SK-N-SH (cell line): Measurements from ENCODE around the gene AAGAB. TPM values are rescaled to one million over a fixed set of nuclear protein-coding genes. Genes with fewer than 3 reads are reported as not detected.
A peak's percentile ranks its signal among the peaks of the same experiment; 100 is the strongest.

ENCODE experiments used
- CTCF ChIA-PET: fragments of 300-600, 350-600 bp; formaldehyde crosslinking; extraction: SDS; loops from one replicate; lab custom pipeline; 2021; lab: Yijun Ruan, JAX
- POLR2A ChIA-PET: fragments of 350-600 bp; sonication (Branson Sonifier 250); formaldehyde crosslinking; extraction: SDS; loops from one replicate; lab custom pipeline; 2020; ENCODE audit warnings: antibody characterized with exemption, inconsistent platforms; lab: Yijun Ruan, JAX
- DNase-seq: peaks from one replicate; pipeline ENCODE4 v3.0.0; 2012
- H2AFZ ChIP-seq: fragments of 200-600 bp; sonication (generic); 2 replicates; pipeline ENCODE4 v1.8.1; 2016; ENCODE audit warnings: antibody characterized with exemption, mild to moderate bottlenecking, low read depth
- H3F3A ChIP-seq: fragments of 200-600 bp; sonication (generic); replicated peaks from 2 replicates; pipeline ENCODE3; 2016; ENCODE audit warnings: antibody characterized with exemption, mild to moderate bottlenecking; ENCODE audit not compliant: insufficient read depth
- H3K27ac ChIP-seq, 2 experiments: fragments of 200-500 bp in 1 of 2; fragments of 200-600 bp in 1 of 2; sonication (Bioruptor generic) in 1 of 2; sonication (generic), shearing (Covaris generic) in 1 of 2; 2 replicates each; pipeline versions ENCODE4 v1.5.1 to v1.6.1; 2014 to 2016; ENCODE audit warnings: low read depth in 2 of 2, inconsistent platforms in 1 of 2, low read length in 1 of 2, mild to moderate bottlenecking in 1 of 2, mixed read lengths in 1 of 2
- H3K27me3 ChIP-seq: fragments of 200-600 bp; sonication (generic), shearing (Covaris generic); 2 replicates; pipeline ENCODE4 v1.6.1; 2016; ENCODE audit warnings: mixed run types; ENCODE audit not compliant: insufficient read depth
- H3K36me3 ChIP-seq, 2 experiments: fragments of 200-500 bp in 1 of 2; fragments of 200-600 bp in 1 of 2; sonication (Bioruptor generic) in 1 of 2; sonication (generic) in 1 of 2; replicated peaks in 1 of 2; 2 replicates each; pipeline versions ENCODE3 to v1.5.1; 2014 to 2016; ENCODE audit warnings: low read length in 1 of 2, mild to moderate bottlenecking in 1 of 2; ENCODE audit not compliant: insufficient read depth in 2 of 2, control insufficient read depth in 1 of 2
- H3K4me1 ChIP-seq, 2 experiments: fragments of 200-500 bp in 1 of 2; fragments of 200-600 bp in 1 of 2; sonication (Bioruptor generic) in 1 of 2; sonication (generic), shearing (Covaris generic) in 1 of 2; 2 replicates each; pipeline versions ENCODE4 v1.5.1 to v1.6.1; 2014 to 2016; ENCODE audit warnings: low read depth in 1 of 2, low read length in 1 of 2, mixed run types in 1 of 2; ENCODE audit not compliant: insufficient read depth in 2 of 2, control insufficient read depth in 1 of 2
- H3K4me2 ChIP-seq: fragments of 200-600 bp; sonication (generic), shearing (Covaris generic); 2 replicates; pipeline ENCODE4 v1.6.1; 2017; ENCODE audit warnings: mixed run types
- H3K4me3 ChIP-seq, 2 experiments: fragments of 200-500 bp in 1 of 2; fragments of 200-600 bp in 1 of 2; sonication (Bioruptor generic) in 1 of 2; sonication (generic), shearing (Covaris generic) in 1 of 2; 2 replicates each; pipeline versions ENCODE4 v1.5.1 to v1.8.1; 2014 to 2016; ENCODE audit warnings: low read depth in 2 of 2, inconsistent platforms in 1 of 2, low read length in 1 of 2, mild to moderate bottlenecking in 1 of 2, mixed read lengths in 1 of 2, moderate library complexity in 1 of 2
- H3K79me2 ChIP-seq: fragments of 200-600 bp; sonication (generic); 2 replicates; pipeline ENCODE4 v1.8.1; 2017; ENCODE audit warnings: mild to moderate bottlenecking; ENCODE audit not compliant: insufficient read depth
- H3K9ac ChIP-seq: fragments of 200-600 bp; sonication (generic); 2 replicates; pipeline ENCODE4 v1.6.1; 2017; ENCODE audit warnings: mixed run types
- H3K9me2 ChIP-seq: fragments of 200-600 bp; sonication (generic); 2 replicates; pipeline ENCODE4 v1.6.1; 2017; ENCODE audit warnings: mixed run types
- H3K9me3 ChIP-seq: fragments of 200-600 bp; sonication (generic); 2 replicates; pipeline ENCODE4 v1.6.1; 2017; ENCODE audit warnings: mixed run types, mild to moderate bottlenecking, moderate library complexity
- H4K20me1 ChIP-seq: fragments of 200-600 bp; sonication (generic); 2 replicates; pipeline ENCODE4 v1.6.1; 2017; ENCODE audit warnings: mild to moderate bottlenecking, mixed run types; ENCODE audit not compliant: insufficient read depth
- CHD2 ChIP-seq: fragments of 150-350 bp; IDR thresholded peaks from 2 replicates; pipeline ENCODE4 v1.6.1; 2018; ENCODE audit warnings: low read length; ENCODE audit not compliant: partially characterized antibody
- ELF1 ChIP-seq: IDR thresholded peaks from 2 replicates; pipeline ENCODE4 v1.4.0; 2012
- EP300 ChIP-seq, 2 experiments: IDR thresholded peaks; 2 replicates each; pipeline versions ENCODE4 v1.4.0 to v1.6.1; 2012; ENCODE audit warnings: borderline replicate concordance in 1 of 2, low read depth in 1 of 2, low read length in 1 of 2
- EZH2phosphoT487 ChIP-seq: fragments of 200-600 bp; sonication (generic); IDR thresholded peaks from 2 replicates; pipeline ENCODE4 v1.6.1; 2017; ENCODE audit warnings: low read depth, mixed run types, mild to moderate bottlenecking, antibody characterized with exemption, moderate library complexity, borderline replicate concordance
- FOSL2 ChIP-seq: IDR thresholded peaks from 2 replicates; pipeline ENCODE4 v1.4.0; 2012; ENCODE audit warnings: low read depth, mild to moderate bottlenecking, moderate library complexity, borderline replicate concordance
- JUND ChIP-seq: IDR thresholded peaks from 2 replicates; pipeline ENCODE4 v1.4.0; 2012
- MEF2A ChIP-seq: IDR thresholded peaks from 2 replicates; pipeline ENCODE4 v1.4.0; 2012; ENCODE audit warnings: low read depth, borderline replicate concordance
- MXI1 ChIP-seq: IDR thresholded peaks from 2 replicates; pipeline ENCODE4 v1.6.1; 2012; ENCODE audit warnings: mild to moderate bottlenecking, low read depth, low read length, improper control_type of control experiment
- POLR2AphosphoS5 ChIP-seq: IDR thresholded peaks from 2 replicates; pipeline ENCODE4 v1.6.1; 2012; ENCODE audit warnings: low read depth, low read length
- RAD21 ChIP-seq: IDR thresholded peaks from 2 replicates; pipeline ENCODE4 v1.6.1; 2012; ENCODE audit warnings: mild to moderate bottlenecking, low read length
- RXRA ChIP-seq: IDR thresholded peaks from 2 replicates; pipeline ENCODE4 v1.4.0; 2012; ENCODE audit warnings: low read depth, mild to moderate bottlenecking, borderline replicate concordance
- SMC3 ChIP-seq: IDR thresholded peaks from 2 replicates; pipeline ENCODE4 v1.6.1; 2012; ENCODE audit warnings: low read depth, low read length, improper control_type of control experiment
- TAF1 ChIP-seq: IDR thresholded peaks from 2 replicates; pipeline ENCODE4 v1.6.1; 2012; ENCODE audit warnings: low read depth, mild to moderate bottlenecking, low read length, moderate library complexity, borderline replicate concordance
- WGBS: methylation state at CpG from one replicate; pipeline ENCODE4 v1.1.6; 2017; ENCODE audit warnings: low lambda C conversion rate; 5-methylcytosine and 5-hydroxymethylcytosine counted together
- polyA plus RNA-seq, 3 experiments: library from polyadenylated mRNA; depleted of rRNA; stranded (reverse); fragments of >200 nt; gene quantifications; 2 replicates each; pipeline ENCODE4 v1.2.3, GENCODE V29; 2012
- TF ChIP-seq, protein P1 (sequence below): fragments of 150-350 bp; IDR thresholded peaks from 2 replicates; pipeline ENCODE4 v1.6.1; 2016; ENCODE audit warnings: mild to moderate bottlenecking, low read depth, low read length
- TF ChIP-seq, protein P2 (sequence below): IDR thresholded peaks from 2 replicates; pipeline ENCODE4 v1.4.0; 2012; ENCODE audit warnings: low read depth
- TF ChIP-seq, protein P3 (sequence below): IDR thresholded peaks from 2 replicates; pipeline ENCODE4; 2012
- TF ChIP-seq, protein P4 (sequence below): IDR thresholded peaks from 2 replicates; pipeline ENCODE4 v1.4.0; 2012; ENCODE audit warnings: low read depth, borderline replicate concordance

Gene AAGAB
- polyA plus RNA-seq, 1 of the 3 experiments (the other 2 are of a cell fraction), result 24.9 TPM

DNA sequence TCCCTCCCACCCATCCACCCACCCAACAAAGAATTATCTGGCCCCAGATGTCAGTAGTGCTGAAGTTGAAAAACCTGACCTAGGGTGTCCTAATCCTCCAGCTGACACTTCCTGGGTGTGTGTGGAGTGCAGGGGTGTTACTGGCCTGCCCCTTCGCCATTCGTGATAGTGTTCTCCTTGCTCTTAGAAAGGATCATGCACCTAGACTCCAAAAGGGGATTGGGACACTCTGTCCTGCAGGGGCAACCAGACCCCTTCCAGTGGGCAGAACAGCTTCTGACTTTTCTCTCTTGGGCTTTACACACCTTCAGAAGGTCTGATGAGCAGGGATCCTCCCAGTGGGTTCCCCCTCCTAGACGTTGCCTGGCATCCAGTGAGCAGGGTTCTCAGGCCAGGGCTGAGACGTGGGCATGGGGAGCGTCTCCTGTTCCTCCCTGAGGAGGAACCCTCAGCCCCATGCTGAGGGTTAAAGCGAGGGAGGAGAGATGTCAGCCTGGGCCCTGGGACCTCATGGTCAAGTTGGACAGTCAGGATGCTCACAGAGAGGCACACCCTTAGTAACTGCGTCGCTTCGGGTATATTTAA lies 75.0 kb downstream of the AAGAB start:
- H2AFZ ChIP-seq, result no peak overlapping the region
- 88% methylated on average over 8 of the region's 9 CpGs for WGBS
- peak overlapping the region; percentile 36; the same call in 1 of the 2 replicates for H3K9ac ChIP-seq
- no peaks in the 10 kb centered on the region for H3K27me3 ChIP-seq
- peak overlapping the region in 1 of 2 experiments; percentile 89; a peak in 2 of 4 replicates for H3K27ac ChIP-seq
- ChIA-PET CTCF (interaction anchor here (1.7 kb wide), 1 partner anchor 12 kb away, joined by 6 read pairs; no protein-coding TSS in a partner anchor), POLR2A (no interaction called here)
- TF ChIP-seq, protein P1, sequence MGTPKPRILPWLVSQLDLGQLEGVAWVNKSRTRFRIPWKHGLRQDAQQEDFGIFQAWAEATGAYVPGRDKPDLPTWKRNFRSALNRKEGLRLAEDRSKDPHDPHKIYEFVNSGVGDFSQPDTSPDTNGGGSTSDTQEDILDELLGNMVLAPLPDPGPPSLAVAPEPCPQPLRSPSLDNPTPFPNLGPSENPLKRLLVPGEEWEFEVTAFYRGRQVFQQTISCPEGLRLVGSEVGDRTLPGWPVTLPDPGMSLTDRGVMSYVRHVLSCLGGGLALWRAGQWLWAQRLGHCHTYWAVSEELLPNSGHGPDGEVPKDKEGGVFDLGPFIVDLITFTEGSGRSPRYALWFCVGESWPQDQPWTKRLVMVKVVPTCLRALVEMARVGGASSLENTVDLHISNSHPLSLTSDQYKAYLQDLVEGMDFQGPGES, result no peak
- TF ChIP-seq TAF1 (no peak), POLR2AphosphoS5 (no peak), CHD2 (no peak), FOSL2 (no peak), ELF1 (no peak), RAD21 (no peak), MXI1 (no peak), RXRA (no peak), MEF2A (no peak), EP300 (IDR thresholded peaks at IDR 0.05; ENCODE audit: borderline replicate concordance in 1 of 2, low read depth in 1 of 2, low read length in 1 of 2) (no peak)
- TF ChIP-seq, protein P2, sequence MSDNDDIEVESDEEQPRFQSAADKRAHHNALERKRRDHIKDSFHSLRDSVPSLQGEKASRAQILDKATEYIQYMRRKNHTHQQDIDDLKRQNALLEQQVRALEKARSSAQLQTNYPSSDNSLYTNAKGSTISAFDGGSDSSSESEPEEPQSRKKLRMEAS, result no peak
- TF ChIP-seq, protein P3, sequence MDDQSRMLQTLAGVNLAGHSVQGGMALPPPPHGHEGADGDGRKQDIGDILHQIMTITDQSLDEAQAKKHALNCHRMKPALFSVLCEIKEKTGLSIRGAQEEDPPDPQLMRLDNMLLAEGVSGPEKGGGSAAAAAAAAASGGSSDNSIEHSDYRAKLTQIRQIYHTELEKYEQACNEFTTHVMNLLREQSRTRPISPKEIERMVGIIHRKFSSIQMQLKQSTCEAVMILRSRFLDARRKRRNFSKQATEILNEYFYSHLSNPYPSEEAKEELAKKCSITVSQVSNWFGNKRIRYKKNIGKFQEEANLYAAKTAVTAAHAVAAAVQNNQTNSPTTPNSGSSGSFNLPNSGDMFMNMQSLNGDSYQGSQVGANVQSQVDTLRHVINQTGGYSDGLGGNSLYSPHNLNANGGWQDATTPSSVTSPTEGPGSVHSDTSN, result no peak
- peaks cover 23% of the 10 kb centered on the region for H3K79me2 ChIP-seq
- peaks cover 5 to 13% of the 10 kb centered on the region in 2 experiments for H3K36me3 ChIP-seq
- H3F3A ChIP-seq, result peaks cover 16% of the 10 kb centered on the region
- H3K4me3 ChIP-seq, result no peak overlapping the region
- peaks cover 42 to 48% of the 10 kb centered on the region in 2 experiments; a peak in 3 of 4 replicates for H3K4me1 ChIP-seq
- no peaks in the 10 kb centered on the region for H3K9me2 ChIP-seq
- no peak for DNase-seq
- H3K4me2 ChIP-seq, result no peak overlapping the region
- no peaks in the 10 kb centered on the region for H4K20me1 ChIP-seq
- no peaks in the 10 kb centered on the region for H3K9me3 ChIP-seq

DNA sequence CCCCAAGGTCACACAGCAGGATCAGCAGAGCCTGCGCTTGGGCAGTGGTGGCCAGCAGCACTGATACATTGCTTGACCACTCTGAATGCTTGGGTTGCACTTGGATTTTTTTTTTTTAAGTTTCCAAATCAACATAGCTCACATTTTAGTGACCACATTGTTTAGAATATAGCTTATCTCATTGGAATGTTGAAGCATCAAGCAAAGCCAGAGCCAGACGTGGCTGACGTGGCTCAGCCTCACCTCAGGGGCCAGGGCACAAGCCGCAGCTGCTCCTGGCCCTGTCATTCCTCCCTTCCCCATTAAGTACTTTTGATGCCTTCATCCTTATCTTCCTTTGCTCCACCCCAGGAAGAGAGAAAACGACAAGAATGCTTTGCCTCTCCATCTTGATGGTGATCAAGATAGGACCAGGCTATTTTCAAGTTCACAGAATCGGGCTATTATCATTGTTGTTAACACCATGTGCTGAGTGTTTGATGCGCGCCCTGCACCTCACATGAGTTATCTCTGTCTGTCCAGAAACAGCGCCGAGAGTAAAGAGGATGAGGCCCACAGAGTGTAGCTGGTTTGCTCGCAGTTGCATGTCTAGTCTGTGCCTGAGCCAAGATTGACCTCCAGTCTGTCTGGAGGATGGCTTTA lies 75.8 kb downstream of the AAGAB start:
- H3K9ac ChIP-seq, result peak overlapping the region; percentile 67; the same call in 1 of the 2 replicates
- H3K4me3 ChIP-seq, result no peak overlapping the region
- H2AFZ ChIP-seq, result no peak overlapping the region
- peaks cover 5 to 13% of the 10 kb centered on the region in 2 experiments for H3K36me3 ChIP-seq
- no peaks in the 10 kb centered on the region for H3K9me2 ChIP-seq
- ChIA-PET CTCF (interaction anchor here (1.4 to 2.1 kb wide), 2 partner anchors 8 to 232 kb away, joined by 4 to 5 read pairs; no protein-coding TSS in a partner anchor), POLR2A (no interaction called here)
- peaks cover 16% of the 10 kb centered on the region for H3F3A ChIP-seq
- H3K4me1 ChIP-seq, result peaks cover 42 to 57% of the 10 kb centered on the region in 2 experiments; a peak in 3 of 4 replicates
- 57% methylated on average over 11 of the region's 11 CpGs for WGBS
- peak overlapping the region; percentile 41 to 89; a peak in 3 of 4 replicates for H3K27ac ChIP-seq
- H3K9me3 ChIP-seq, result no peaks in the 10 kb centered on the region
- no peaks in the 10 kb centered on the region for H3K27me3 ChIP-seq
- peaks cover 23% of the 10 kb centered on the region for H3K79me2 ChIP-seq
- no peaks in the 10 kb centered on the region for H4K20me1 ChIP-seq
- no peak for DNase-seq
- peak overlapping the region; percentile 16; the same call in 1 of the 2 replicates for H3K4me2 ChIP-seq
- TF ChIP-seq POLR2AphosphoS5 (peak; percentile 60; the same call in 1 of the 2 replicates), EP300 (IDR thresholded peaks at IDR 0.05; ENCODE audit: borderline replicate concordance in 1 of 2, low read depth in 1 of 2, low read length in 1 of 2) (peak in 1 of 2 experiments; percentile 90; a peak in 2 of 4 replicates), ELF1 (no peak), JUND (peak; percentile 80), EZH2phosphoT487 (no peak), SMC3 (no peak)
- TF ChIP-seq, protein P4, sequence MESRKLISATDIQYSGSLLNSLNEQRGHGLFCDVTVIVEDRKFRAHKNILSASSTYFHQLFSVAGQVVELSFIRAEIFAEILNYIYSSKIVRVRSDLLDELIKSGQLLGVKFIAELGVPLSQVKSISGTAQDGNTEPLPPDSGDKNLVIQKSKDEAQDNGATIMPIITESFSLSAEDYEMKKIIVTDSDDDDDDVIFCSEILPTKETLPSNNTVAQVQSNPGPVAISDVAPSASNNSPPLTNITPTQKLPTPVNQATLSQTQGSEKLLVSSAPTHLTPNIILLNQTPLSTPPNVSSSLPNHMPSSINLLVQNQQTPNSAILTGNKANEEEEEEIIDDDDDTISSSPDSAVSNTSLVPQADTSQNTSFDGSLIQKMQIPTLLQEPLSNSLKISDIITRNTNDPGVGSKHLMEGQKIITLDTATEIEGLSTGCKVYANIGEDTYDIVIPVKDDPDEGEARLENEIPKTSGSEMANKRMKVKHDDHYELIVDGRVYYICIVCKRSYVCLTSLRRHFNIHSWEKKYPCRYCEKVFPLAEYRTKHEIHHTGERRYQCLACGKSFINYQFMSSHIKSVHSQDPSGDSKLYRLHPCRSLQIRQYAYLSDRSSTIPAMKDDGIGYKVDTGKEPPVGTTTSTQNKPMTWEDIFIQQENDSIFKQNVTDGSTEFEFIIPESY, result no peak
